Cerebellar nuclear complex (tissue), 1 donor: Measurements from ENCODE around the gene SRR.
"Not testable (repeated sequence)": the region's sequence is repeated elsewhere in the genome, so short reads cannot be mapped to it uniquely, and the experiment has no call there.

Experiments
- DNase-seq, 2 experiments: peaks; one replicate each; lab custom pipeline; 2025; lab: John Stamatoyannopoulos, UW

The SRR gene

GRCh38 chr17:2303204-2304188 is at the start of gene SRR, which contains the start of gene SMG6:
TSS of gene SRR (plus strand) at chr17:2303950. CDS start at chr17:2315561, 11,611 bp downstream.
TSS of gene SMG6 (minus strand) at chr17:2303785. CDS start at chr17:2303720, 65 bp downstream.
- DNase-seq, result peak; percentile 28 to 55

GRCh38 chr17:2258830-2259229 is 44.9 kb upstream of the SRR start:
- DNase-seq, result not testable (repeated sequence)

- no peak for DNase-seq
These were observed 43.8 kb upstream of the SRR start for GRCh38 chr17:2259769-2260536.

GRCh38 chr17:2262135-2262587 is 41.6 kb upstream of the SRR start:
- DNase-seq, result no peak

GRCh38 chr17:2263183-2264066 is 40.3 kb upstream of the SRR start:
- DNase-seq, result no peak

GRCh38 chr17:2264067-2264860 is 39.5 kb upstream of the SRR start:
- DNase-seq, result no peak

- not testable (repeated sequence) for DNase-seq
These were observed 38.6 kb upstream of the SRR start for GRCh38 chr17:2265166-2265565.

- DNase-seq, result no peak
These were observed 37.5 kb upstream of the SRR start for GRCh38 chr17:2266045-2266864.

GRCh38 chr17:2266865-2267228 is 36.9 kb upstream of the SRR start:
- no peak for DNase-seq

- no peak for DNase-seq
These were observed 36.4 kb upstream of the SRR start for GRCh38 chr17:2267354-2267753.

- no peak for DNase-seq
These were observed 31.6 kb upstream of the SRR start for GRCh38 chr17:2271985-2272702.

- no peak for DNase-seq
These were observed 29.3 kb upstream of the SRR start for GRCh38 chr17:2274414-2274813.

GRCh38 chr17:2275722-2276121 is 28.0 kb upstream of the SRR start:
- no peak for DNase-seq

- DNase-seq, result no peak
These were observed 26.1 kb upstream of the SRR start for GRCh38 chr17:2277429-2278170.

- DNase-seq, result no peak
These were observed 24.0 kb upstream of the SRR start for GRCh38 chr17:2279707-2280106.

GRCh38 chr17:2282297-2282873 is 21.4 kb upstream of the SRR start:
- peak in 1 of 2 experiments; percentile 3 for DNase-seq

- DNase-seq, result no peak
These were observed 20.4 kb upstream of the SRR start for GRCh38 chr17:2283302-2283701.

GRCh38 chr17:2289878-2290478 is 13.8 kb upstream of the SRR start:
- no peak for DNase-seq
